Coronary artery (tissue), 2 donors: ENCODE data around the gene NEXMIF.
"Not testable (repeated sequence)": the region's sequence is repeated elsewhere in the genome, so short reads cannot be mapped to it uniquely, and the experiment has no call there.

ENCODE experiments used
- DNase-seq: peaks from one replicate; pipeline ENCODE4 v3.0.0-alpha.2; 2017; ENCODE audit warnings: low spot score
- H3K27ac ChIP-seq, 2 donors: fragments of 200-600 bp; sonication (generic); one replicate each; pipeline ENCODE4 v1.5.1; 2016 to 2019
- H3K4me3 ChIP-seq: fragments of 200-600 bp; sonication (generic); 2 replicates; pipeline ENCODE4 v1.5.1; 2016; ENCODE audit warnings: mild to moderate bottlenecking, moderate library complexity
- TF ChIP-seq, protein P1 (sequence below): fragments of 200-600 bp; sonication (generic); IDR thresholded peaks from one replicate; pipeline ENCODE4 v1.5.1; 2019; ENCODE audit warnings: antibody characterized with exemption

NEXMIF gene

GRCh38 chrX:74865725-74866124 is 59.5 kb downstream of the NEXMIF start:
- Histone ChIP-seq H3K27ac (no peak overlapping the region), H3K4me3 (no peak overlapping the region)
- no peak for DNase-seq
- TF ChIP-seq, protein P1, sequence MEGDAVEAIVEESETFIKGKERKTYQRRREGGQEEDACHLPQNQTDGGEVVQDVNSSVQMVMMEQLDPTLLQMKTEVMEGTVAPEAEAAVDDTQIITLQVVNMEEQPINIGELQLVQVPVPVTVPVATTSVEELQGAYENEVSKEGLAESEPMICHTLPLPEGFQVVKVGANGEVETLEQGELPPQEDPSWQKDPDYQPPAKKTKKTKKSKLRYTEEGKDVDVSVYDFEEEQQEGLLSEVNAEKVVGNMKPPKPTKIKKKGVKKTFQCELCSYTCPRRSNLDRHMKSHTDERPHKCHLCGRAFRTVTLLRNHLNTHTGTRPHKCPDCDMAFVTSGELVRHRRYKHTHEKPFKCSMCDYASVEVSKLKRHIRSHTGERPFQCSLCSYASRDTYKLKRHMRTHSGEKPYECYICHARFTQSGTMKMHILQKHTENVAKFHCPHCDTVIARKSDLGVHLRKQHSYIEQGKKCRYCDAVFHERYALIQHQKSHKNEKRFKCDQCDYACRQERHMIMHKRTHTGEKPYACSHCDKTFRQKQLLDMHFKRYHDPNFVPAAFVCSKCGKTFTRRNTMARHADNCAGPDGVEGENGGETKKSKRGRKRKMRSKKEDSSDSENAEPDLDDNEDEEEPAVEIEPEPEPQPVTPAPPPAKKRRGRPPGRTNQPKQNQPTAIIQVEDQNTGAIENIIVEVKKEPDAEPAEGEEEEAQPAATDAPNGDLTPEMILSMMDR = no peak

DNA sequence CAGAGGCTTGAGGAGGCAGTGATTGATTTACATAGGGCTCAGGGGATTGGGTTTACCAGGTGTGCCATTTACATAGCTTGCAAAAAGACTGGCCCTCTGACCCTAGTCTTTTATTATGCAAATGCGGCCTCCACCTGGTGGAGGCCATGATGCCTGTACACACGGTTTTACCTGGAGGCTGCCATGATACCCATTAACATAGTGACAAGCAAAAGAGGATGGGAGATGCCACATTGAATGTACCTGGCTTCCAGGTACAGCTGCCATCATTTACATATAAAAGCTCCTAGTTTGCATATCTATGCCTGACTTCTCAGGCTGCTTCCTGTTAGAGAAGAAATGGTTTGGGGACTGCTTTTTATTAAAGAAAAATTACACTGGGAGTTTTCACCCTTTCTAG is 72.0 kb downstream of the NEXMIF start:
- no peak for DNase-seq
- TF ChIP-seq, protein P1 = no peak
- no peak overlapping the region for H3K4me3 ChIP-seq
- H3K27ac ChIP-seq = no peak overlapping the region

DNA sequence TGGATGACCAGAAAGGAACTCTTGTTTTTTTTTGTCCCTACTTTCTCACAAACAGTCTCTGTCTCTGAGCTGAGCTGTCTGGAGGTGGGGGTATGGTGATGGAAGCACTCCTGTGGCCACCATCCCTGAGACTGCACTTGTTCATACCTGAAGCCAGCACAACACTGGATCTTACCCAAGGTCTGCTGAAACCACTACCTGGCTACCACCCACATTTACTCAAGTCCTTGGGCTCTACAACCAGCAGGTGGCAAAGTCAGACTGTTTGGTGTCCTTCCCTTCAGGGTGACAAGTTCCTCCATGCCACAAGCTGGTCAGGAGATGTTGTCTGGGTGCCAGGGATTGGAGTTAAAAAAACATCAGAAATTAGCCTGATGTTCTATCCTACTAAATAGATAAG is 89.7 kb downstream of the NEXMIF start:
- no peak overlapping the region for H3K4me3 ChIP-seq
- no peak overlapping the region for H3K27ac ChIP-seq
- TF ChIP-seq, protein P1 = no peak
- no peak for DNase-seq

GRCh38 chrX:74819797-74820196 is 105.5 kb downstream of the NEXMIF start:
- DNase-seq, H3K4me3 ChIP-seq, H3K27ac ChIP-seq: not testable (repeated sequence)

GRCh38 chrX:74814681-74815080 is 110.6 kb downstream of the NEXMIF start:
- DNase-seq = no peak
- TF ChIP-seq, protein P1 = no peak
- Histone ChIP-seq H3K27ac (no peak overlapping the region), H3K4me3 (no peak overlapping the region)

- Histone ChIP-seq H3K4me3 (no peak overlapping the region), H3K27ac (no peak overlapping the region)
- TF ChIP-seq, protein P1 = no peak
- no peak for DNase-seq
Measured at GRCh38 chrX:74804574-74804973, 120.7 kb downstream of the NEXMIF start.

GRCh38 chrX:74800062-74800461 is 125.2 kb downstream of the NEXMIF start:
- DNase-seq = no peak
- TF ChIP-seq, protein P1 = no peak
- H3K27ac ChIP-seq = no peak overlapping the region
- H3K4me3 ChIP-seq = no peak overlapping the region

- DNase-seq = no peak
- no peak overlapping the region for H3K4me3 ChIP-seq
- H3K27ac ChIP-seq = no peak overlapping the region
- TF ChIP-seq, protein P1 = no peak
Measured at GRCh38 chrX:74797338-74797887, 127.8 kb downstream of the NEXMIF start.
